Keratinocyte (primary cell): Measurements from ENCODE around the gene SPDYE3.
"Not testable (repeated sequence)": the region's sequence is repeated elsewhere in the genome, so short reads cannot be mapped to it uniquely, and the experiment has no call there.

Experiments used
- CTCF ChIP-seq, 3 experiments: IDR thresholded peaks in 1 of 3; conservative IDR thresholded peaks in 1 of 3; optimal IDR thresholded peaks in 1 of 3; 2 replicates in 2 of 3; 3 replicates in 1 of 3; pipeline versions ENCODE3 to v1.5.1; 2011; ENCODE audit warnings: low read length in 3 of 3, mild to moderate bottlenecking in 3 of 3, moderate library complexity in 2 of 3, control low read depth in 1 of 3, inconsistent platforms in 1 of 3; ENCODE audit not compliant: insufficient read depth in 2 of 3; ENCODE audit errors: extremely low read depth in 1 of 3
- EZH2 ChIP-seq: IDR thresholded peaks from one replicate; pipeline ENCODE4 v1.6.1; 2012; ENCODE audit warnings: inconsistent platforms, mild to moderate bottlenecking, low read length, moderate library complexity

GRCh38 chr7:100264669-100265165 lies 42.8 kb upstream of the SPDYE3 start:
- TF ChIP-seq EZH2; CTCF (optimal IDR thresholded peaks at IDR 0.05 in 1 of 3, IDR thresholded peaks at IDR 0.05 in 1 of 3, conservative IDR thresholded peaks at IDR 0.05 in 1 of 3; ENCODE audit: extremely low read depth in 1 of 3, insufficient read depth in 2 of 3, low read length in 3 of 3): not testable (repeated sequence)
